ENCODE results near the gene ZBTB18.

ZBTB18 gene

GRCh38 chr1:244076740-244077139 lies 25.7 kb downstream of the ZBTB18 start:
- no peak overlapping the region for H3K4me3 ChIP-seq (ENCODE audit: low read depth, low read length)
- no peak for TF ChIP-seq CTCF (IDR thresholded peaks at IDR 0.05; ENCODE audit: low read depth, low read length, missing control alignments)
- DNase-seq (ENCODE audit: low read depth): no peak

- no peak overlapping the region for H3K4me3 ChIP-seq (ENCODE audit: low read depth, low read length)
- DNase-seq (ENCODE audit: low read depth): no peak
- no peak for TF ChIP-seq CTCF (IDR thresholded peaks at IDR 0.05; ENCODE audit: low read depth, low read length, missing control alignments)
Measured at GRCh38 chr1:244077473-244078220, 26.6 kb downstream of the ZBTB18 start.

- no peak for TF ChIP-seq CTCF (IDR thresholded peaks at IDR 0.05; ENCODE audit: low read depth, low read length, missing control alignments)
- DNase-seq (ENCODE audit: low read depth): no peak
- H3K4me3 ChIP-seq (ENCODE audit: low read depth, low read length): no peak overlapping the region
Measured at GRCh38 chr1:244080343-244080929, 29.4 kb downstream of the ZBTB18 start.

GRCh38 chr1:244082969-244083368 lies 31.9 kb downstream of the ZBTB18 start:
- no peak for DNase-seq (ENCODE audit: low read depth)
- no peak for TF ChIP-seq CTCF (IDR thresholded peaks at IDR 0.05; ENCODE audit: low read depth, low read length, missing control alignments)
- H3K4me3 ChIP-seq (ENCODE audit: low read depth, low read length): no peak overlapping the region

- no peak for TF ChIP-seq CTCF (IDR thresholded peaks at IDR 0.05; ENCODE audit: low read depth, low read length, missing control alignments)
- DNase-seq (ENCODE audit: low read depth): no peak
Measured at GRCh38 chr1:244083383-244083943, 32.4 kb downstream of the ZBTB18 start.

GRCh38 chr1:244084763-244085162 lies 33.7 kb downstream of the ZBTB18 start:
- TF ChIP-seq CTCF (IDR thresholded peaks at IDR 0.05; ENCODE audit: low read depth, low read length, missing control alignments): no peak
- no peak overlapping the region for H3K4me3 ChIP-seq (ENCODE audit: low read depth, low read length)
- DNase-seq (ENCODE audit: low read depth): no peak

More at GRCh38 chr1:244083383-244083943, 32.4 kb downstream of the ZBTB18 start:
- H3K4me3 ChIP-seq (ENCODE audit: low read depth, low read length): no peak overlapping the region
